Pancreas (tissue), 10 donors: ENCODE measurements around the gene HSFX1. TPM values are rescaled to one million over a fixed set of nuclear protein-coding genes. Genes with fewer than 3 reads are reported as not detected.
A peak's percentile ranks its signal among the peaks of the same experiment; 100 is the strongest.
"Not testable (repeated sequence)": the region's sequence is repeated elsewhere in the genome, so short reads cannot be mapped to it uniquely, and the experiment has no call there.

Experiments
- ATAC-seq, 4 donors: fragments of 200-7000 bp; cut with Tn5 transposase; one replicate each; pipeline versions ENCODE4 v1.8.0 to v1.9.1; 2020; ENCODE audit warnings: mild to moderate bottlenecking in 4 of 4, moderate library complexity in 4 of 4
- DNase-seq, 6 donors: peaks; one replicate each; pipeline ENCODE4 v3.0.0-alpha.2; 2020
- FAIRE-seq: peaks from 2 replicates; lab custom pipeline; 2012; peaks lifted over from hg19 to GRCh38; lab: Jason Lieb, UNC
- H3K27ac ChIP-seq, 4 donors: fragments of 200-600 bp; sonication (generic); 1 replicate in 3 of 4; 2 replicates in 1 of 4; pipeline versions ENCODE4 v1.5.0 to v1.8.0; 2020
- H3K27me3 ChIP-seq, 4 donors: fragments of 200-600 bp; one replicate each; pipeline ENCODE4 v1.8.0; 2021
- H3K36me3 ChIP-seq, 3 donors: fragments of 200-600 bp; sonication (generic) in 1 of 3; one replicate each; pipeline versions ENCODE4 v1.5.0 to v1.8.0; 2020 to 2021
- H3K4me1 ChIP-seq, 3 donors: fragments of 200-600 bp; one replicate each; pipeline ENCODE4 v1.8.0; 2021
- H3K4me3 ChIP-seq, 4 donors: fragments of 200-600 bp; sonication (generic) in 2 of 4; one replicate each; pipeline versions ENCODE4 v1.5.0 to v1.8.0; 2020 to 2021
- H3K9me3 ChIP-seq, 4 donors: fragments of 200-600 bp; one replicate each; pipeline ENCODE4 v1.8.0; 2021
- CTCF ChIP-seq, 4 donors: fragments of 200-600 bp; sonication (generic) in 3 of 4; IDR thresholded peaks; one replicate each; pipeline versions ENCODE4 v1.5.0 to v1.8.0; 2021; ENCODE audit warnings: antibody characterized with exemption in 4 of 4
- WGBS, 2 donors: extraction: QIAGEN DNeasy Blood & Tissue Kit; methylation state at CpG; one replicate each; pipeline ENCODE4 v1.1.7; 2013; 5-methylcytosine and 5-hydroxymethylcytosine counted together
- intact Hi-C, 3 donors: fragments of 100-400 bp; cut with DNase I; formaldehyde crosslinking; loops; one replicate each; pipeline versions ENCODE4 v1.11.1 to v1.14.2; 2022
- polyA plus RNA-seq, 2 donors: library from polyadenylated mRNA; stranded (reverse); fragments of 200-250 nt; gene quantifications; one replicate each; pipeline ENCODE4 v1.2.3, GENCODE V29; 2013
- total RNA-seq, 6 donors: library from RNA; stranded (reverse); fragmentation: NEBNext Ultra II Directional in 4 of 6; extraction: Animal tissue kit (Norgen Biotek cat#: 25700) in 4 of 6; gene quantifications; one replicate each; pipeline versions ENCODE4 v1.2.1 to v1.2.4, GENCODE V29; 2021 to 2023
- donor health status: healthy with polysubstance abuse.
- donor health status: DM: no; HTN: no; CAD: no; lungs with moderate emphysema.
- donor health status: DM: no; HTN: no; CAD: no.
- donor health status: control.
- donor health status: control.
- donor health status: Bipolar disorder and iron deficiency.
- donor health status: DM: yes; HTN: yes; CAD: no.
- donor health status: DM: no; HTN: no; CAD: no.
- donor health status: DM: no; HTN: no; CAD: no.
- donor health status: DM: yes; HTN: yes; CAD: no.

Gene HSFX1, protein sequence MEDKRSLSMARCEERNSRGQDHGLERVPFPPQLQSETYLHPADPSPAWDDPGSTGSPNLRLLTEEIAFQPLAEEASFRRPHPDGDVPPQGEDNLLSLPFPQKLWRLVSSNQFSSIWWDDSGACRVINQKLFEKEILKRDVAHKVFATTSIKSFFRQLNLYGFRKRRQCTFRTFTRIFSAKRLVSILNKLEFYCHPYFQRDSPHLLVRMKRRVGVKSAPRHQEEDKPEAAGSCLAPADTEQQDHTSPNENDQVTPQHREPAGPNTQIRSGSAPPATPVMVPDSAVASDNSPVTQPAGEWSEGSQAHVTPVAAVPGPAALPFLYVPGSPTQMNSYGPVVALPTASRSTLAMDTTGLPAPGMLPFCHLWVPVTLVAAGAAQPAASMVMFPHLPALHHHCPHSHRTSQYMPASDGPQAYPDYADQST
- 1 to 10 TPM in 1 of 6 donors, under 1 TPM in 5; 0.25 to 1.2 (median 0.58) TPM for total RNA-seq
- under 1 TPM; 0.38 to 0.68 TPM for polyA plus RNA-seq

- no CpG with 5 or more reads among the region's 17 CpGs for WGBS, 2 donors
- H3K27ac ChIP-seq, DNase-seq, ATAC-seq, H3K4me3 ChIP-seq, H3K27me3 ChIP-seq, intact Hi-C loops, H3K4me1 ChIP-seq, H3K36me3 ChIP-seq, FAIRE-seq, H3K9me3 ChIP-seq: not testable (repeated sequence)
Measured at GRCh38 chrX:149773768-149774167, at the start of gene HSFX1. Gene HSFX1, plus strand, starts transcription at chrX:149774068. Its CDS starts 614 bp downstream, at chrX:149774682.

GRCh38 chrX:149727308-149727707 lies 46.6 kb upstream of the HSFX1 start:
- 69 to 89% methylated on average over 3 of the region's 7 CpGs for WGBS, 2 donors
- FAIRE-seq, H3K36me3 ChIP-seq, H3K4me3 ChIP-seq, intact Hi-C loops, H3K27me3 ChIP-seq, ATAC-seq, H3K9me3 ChIP-seq, H3K27ac ChIP-seq, H3K4me1 ChIP-seq, DNase-seq: not testable (repeated sequence)

DNA sequence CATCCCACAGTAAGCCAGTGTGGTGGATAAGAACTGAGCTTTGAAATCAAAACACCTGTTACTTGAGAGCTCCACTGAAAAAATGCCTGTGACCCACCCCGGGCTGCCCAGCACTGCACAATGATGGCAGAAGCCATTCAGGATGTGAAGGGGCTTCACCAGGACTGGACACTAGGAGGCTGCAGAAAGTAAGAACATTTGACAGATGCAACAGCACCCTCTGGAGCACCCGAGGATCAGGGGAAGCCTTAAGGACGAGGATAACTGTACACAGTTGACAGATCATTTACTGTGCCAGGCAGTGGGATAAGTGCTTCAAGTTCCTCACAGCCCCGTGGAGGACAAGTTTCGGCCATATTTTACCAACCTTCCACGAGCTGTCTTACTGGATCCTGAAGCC lies 31.6 kb upstream of the HSFX1 start:
- H3K4me1 ChIP-seq, ATAC-seq, intact Hi-C loops, H3K27ac ChIP-seq, H3K27me3 ChIP-seq, DNase-seq, H3K36me3 ChIP-seq, H3K9me3 ChIP-seq, FAIRE-seq, H3K4me3 ChIP-seq: not testable (repeated sequence)
- no CpG with 5 or more reads among the region's 6 CpGs for whole genome bisulfite sequencing, 2 donors

DNA sequence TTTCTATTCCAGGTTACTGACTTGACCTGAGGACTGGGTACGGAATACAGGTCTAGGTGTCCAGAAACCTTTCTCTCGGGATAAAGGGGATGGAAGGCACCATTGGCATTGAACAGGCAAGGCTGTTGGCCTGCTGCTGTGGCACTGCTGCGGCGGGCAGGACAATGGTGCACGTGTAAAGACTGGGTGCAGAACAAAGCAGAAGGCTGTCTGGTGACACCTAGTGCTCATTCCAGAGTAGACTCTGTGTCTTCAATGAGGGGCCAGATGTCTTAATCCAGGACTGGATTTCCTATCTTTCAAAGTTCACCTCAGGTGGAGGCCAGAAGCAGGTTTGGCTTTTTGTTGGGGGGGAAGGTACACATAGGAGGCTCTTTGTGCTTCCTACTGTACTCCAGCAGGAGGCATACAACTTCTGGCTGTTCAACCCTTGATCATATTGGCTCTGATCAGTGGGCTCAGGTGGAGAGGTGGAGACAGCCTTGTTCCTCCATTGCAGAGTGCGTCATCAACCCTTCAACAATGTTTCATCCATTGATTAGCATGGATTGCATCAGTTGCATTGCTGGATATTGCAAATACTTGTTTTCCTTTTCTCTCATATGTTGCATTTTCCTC lies 27.4 kb upstream of the HSFX1 start:
- H3K9me3 ChIP-seq, FAIRE-seq, H3K4me1 ChIP-seq, H3K36me3 ChIP-seq, intact Hi-C loops, H3K27ac ChIP-seq, H3K4me3 ChIP-seq, DNase-seq, H3K27me3 ChIP-seq: not testable (repeated sequence)
- ATAC-seq, result peak in 3 of 4 donors; percentile 67 to 75 (median 68)
- WGBS, 2 donors, result 40 to 51% methylated on average over 2 of the region's 6 CpGs

- FAIRE-seq, result no peak
- 65 to 69% methylated on average over 8 of the region's 8 CpGs for WGBS, 2 donors
- DNase-seq, result no peak
Measured at GRCh38 chrX:149757206-149758067, 16.4 kb upstream of the HSFX1 start.

More at GRCh38 chrX:149757206-149758067, 16.4 kb upstream of the HSFX1 start:
- intact Hi-C loops, result loop anchor here in 1 of 3 donors (10.0 kb wide), 1 partner anchor 103 kb away; no protein-coding TSS in a partner anchor
- no peak overlapping the region for H3K4me3 ChIP-seq
- ATAC-seq, result no peak
- H3K27ac ChIP-seq, result no peak overlapping the region
- no peaks in the 10 kb centered on the region for H3K36me3 ChIP-seq
- no peak for TF ChIP-seq CTCF (IDR thresholded peaks at IDR 0.05)
- H3K27me3 ChIP-seq, result peaks cover 0 to 12% (median 0%) of the 10 kb centered on the region in 4 donors
- H3K4me1 ChIP-seq, result no peaks in the 10 kb centered on the region
- no peaks in the 10 kb centered on the region for H3K9me3 ChIP-seq
